ENCODE data around the gene JARID2.
A peak's percentile ranks its signal among the peaks of the same experiment; 100 is the strongest.

Gene JARID2

DNA sequence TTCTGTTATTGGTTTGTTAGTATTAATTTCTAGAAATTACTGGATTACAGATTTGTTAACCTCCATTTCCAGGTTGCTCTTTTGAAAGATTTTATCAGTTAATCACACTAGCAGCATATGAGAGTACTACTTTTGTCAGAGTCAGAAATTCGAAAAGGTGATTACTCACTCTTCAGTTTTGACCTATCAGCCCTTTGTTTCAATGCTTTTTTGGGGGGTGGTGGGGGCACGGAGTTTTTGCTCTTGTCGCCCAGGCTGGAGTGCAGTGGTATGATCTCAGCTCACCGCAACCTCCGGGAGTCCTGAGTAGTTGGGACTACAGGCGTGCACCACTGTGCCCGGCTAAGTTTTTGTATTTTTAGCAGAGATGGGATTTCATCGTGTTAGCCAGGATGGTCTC is 149.2 kb downstream of the JARID2 start:
- TF ChIP-seq TAF1 (IDR thresholded peaks at IDR 0.05; ENCODE audit: borderline replicate concordance, insufficient read depth, low read length) (no peak), POLR2AphosphoS5 (IDR thresholded peaks at IDR 0.05; ENCODE audit: low read depth, low read length) (no peak), SIN3A (IDR thresholded peaks at IDR 0.05; ENCODE audit: borderline replicate concordance, insufficient read depth, low read length) (no peak), FOXP2 (optimal IDR thresholded peaks at IDR 0.05; ENCODE audit: borderline replicate concordance, extremely low read depth, extremely low read length, insufficient read depth) (no peak)
- TF ChIP-seq, protein P1, sequence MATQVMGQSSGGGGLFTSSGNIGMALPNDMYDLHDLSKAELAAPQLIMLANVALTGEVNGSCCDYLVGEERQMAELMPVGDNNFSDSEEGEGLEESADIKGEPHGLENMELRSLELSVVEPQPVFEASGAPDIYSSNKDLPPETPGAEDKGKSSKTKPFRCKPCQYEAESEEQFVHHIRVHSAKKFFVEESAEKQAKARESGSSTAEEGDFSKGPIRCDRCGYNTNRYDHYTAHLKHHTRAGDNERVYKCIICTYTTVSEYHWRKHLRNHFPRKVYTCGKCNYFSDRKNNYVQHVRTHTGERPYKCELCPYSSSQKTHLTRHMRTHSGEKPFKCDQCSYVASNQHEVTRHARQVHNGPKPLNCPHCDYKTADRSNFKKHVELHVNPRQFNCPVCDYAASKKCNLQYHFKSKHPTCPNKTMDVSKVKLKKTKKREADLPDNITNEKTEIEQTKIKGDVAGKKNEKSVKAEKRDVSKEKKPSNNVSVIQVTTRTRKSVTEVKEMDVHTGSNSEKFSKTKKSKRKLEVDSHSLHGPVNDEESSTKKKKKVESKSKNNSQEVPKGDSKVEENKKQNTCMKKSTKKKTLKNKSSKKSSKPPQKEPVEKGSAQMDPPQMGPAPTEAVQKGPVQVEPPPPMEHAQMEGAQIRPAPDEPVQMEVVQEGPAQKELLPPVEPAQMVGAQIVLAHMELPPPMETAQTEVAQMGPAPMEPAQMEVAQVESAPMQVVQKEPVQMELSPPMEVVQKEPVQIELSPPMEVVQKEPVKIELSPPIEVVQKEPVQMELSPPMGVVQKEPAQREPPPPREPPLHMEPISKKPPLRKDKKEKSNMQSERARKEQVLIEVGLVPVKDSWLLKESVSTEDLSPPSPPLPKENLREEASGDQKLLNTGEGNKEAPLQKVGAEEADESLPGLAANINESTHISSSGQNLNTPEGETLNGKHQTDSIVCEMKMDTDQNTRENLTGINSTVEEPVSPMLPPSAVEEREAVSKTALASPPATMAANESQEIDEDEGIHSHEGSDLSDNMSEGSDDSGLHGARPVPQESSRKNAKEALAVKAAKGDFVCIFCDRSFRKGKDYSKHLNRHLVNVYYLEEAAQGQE (IDR thresholded peaks at IDR 0.05; ENCODE audit: insufficient read depth in 1 of 2, low read depth in 2 of 2, low read length in 2 of 2) = no peak

DNA sequence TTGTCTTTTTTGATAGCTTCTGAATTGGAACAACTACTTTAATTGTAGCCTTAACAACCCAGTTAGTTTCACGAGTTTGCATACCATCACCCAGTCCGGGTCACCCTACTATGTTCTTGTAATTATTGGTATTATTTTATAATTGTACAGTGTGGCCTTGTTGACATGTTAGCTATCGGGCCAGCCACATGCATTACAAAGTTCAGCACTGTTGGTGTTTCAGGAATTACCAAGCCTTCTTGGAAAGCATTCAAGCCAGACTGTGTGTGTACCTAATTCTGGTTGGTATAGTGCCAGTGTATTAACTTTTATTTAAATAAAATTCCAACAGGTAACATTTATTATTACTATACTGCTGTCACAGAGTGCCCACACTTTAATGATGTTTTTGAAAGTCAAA is 150.9 kb downstream of the JARID2 start:
- TF ChIP-seq TAF1 (IDR thresholded peaks at IDR 0.05; ENCODE audit: borderline replicate concordance, insufficient read depth, low read length) (no peak), FOXP2 (optimal IDR thresholded peaks at IDR 0.05; ENCODE audit: borderline replicate concordance, extremely low read depth, extremely low read length, insufficient read depth) (no peak), SIN3A (IDR thresholded peaks at IDR 0.05; ENCODE audit: borderline replicate concordance, insufficient read depth, low read length) (no peak), POLR2AphosphoS5 (IDR thresholded peaks at IDR 0.05; ENCODE audit: low read depth, low read length) (no peak)
- TF ChIP-seq, protein P1 (IDR thresholded peaks at IDR 0.05; ENCODE audit: insufficient read depth in 1 of 2, low read depth in 2 of 2, low read length in 2 of 2) = no peak

DNA sequence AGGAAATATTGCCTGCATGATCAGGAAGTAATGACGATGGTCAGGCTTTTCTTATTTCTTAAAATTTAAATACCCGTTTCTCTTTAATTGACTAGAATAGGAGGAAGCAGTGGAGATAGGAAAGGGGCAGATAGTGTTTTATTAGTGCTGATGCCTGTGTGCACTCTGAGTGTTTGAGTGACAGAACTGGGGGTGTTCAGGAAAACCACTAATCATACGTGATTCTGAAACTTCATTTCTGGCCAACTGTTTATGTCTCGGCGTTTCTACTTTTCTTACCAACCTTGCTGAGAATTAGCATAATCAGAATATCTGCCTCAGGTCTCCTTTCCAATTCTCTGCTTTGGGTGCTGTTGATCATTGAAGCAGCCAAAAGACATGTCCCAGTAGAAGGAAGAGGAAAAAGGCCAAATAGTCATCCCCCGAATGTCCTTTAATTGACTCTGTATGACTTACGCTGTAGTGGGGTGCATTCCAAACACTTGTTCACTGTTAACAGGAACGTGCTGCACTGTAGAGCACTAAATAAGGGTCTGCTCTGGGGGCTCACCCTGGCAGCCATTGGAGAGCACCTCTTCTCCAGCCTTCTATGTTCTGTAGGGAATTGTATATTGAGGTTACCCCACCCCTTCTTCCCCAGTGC is 152.9 kb downstream of the JARID2 start:
- TF ChIP-seq TAF1 (IDR thresholded peaks at IDR 0.05; ENCODE audit: borderline replicate concordance, insufficient read depth, low read length) (no peak), POLR2AphosphoS5 (IDR thresholded peaks at IDR 0.05; ENCODE audit: low read depth, low read length) (no peak)

DNA sequence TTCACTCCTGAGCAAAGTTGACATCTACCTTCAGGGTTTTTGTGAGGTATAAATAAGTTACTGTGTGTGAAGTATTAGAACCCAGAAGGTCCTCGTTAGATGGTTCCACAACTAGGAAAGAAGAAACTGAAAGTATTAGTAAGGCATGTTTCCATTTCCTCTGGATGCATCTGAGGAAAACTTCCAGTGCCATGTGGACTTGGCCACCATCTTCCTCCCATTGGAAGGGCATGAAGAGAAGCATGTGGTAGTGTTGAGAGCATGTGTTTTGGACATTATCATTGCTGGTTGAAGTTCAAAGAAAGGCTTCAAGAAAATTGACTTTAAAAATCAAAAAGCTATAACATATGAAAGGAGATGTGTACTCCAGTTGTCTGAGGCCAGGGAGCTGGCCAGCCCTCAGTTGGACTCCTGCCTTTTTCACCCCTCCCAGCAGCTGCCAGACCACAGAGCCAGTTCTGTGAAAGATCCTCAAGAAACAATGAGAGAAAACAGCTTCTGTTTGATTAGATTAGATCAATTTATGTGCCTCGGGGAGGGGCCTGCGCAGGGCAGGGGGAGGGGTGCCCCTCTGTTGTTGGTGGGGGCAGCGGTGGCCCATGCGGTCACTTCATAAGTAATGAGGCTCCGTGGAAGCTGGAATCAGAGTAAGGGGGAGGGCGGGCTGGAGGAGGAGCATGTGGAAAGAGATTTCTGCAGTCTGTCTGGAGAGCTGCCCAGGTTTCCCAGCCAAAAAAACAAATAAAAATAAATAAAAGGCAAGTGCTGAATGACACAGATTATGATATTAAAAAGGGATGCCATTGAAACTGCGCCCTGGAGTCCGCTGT is 154.0 kb downstream of the JARID2 start:
- TF ChIP-seq POLR2AphosphoS5 (IDR thresholded peaks at IDR 0.05; ENCODE audit: low read depth, low read length) = no peak; the same call in 1 of the 2 replicates
- TF ChIP-seq TAF1 (IDR thresholded peaks at IDR 0.05; ENCODE audit: borderline replicate concordance, insufficient read depth, low read length) = no peak
- TF ChIP-seq, protein P1 (IDR thresholded peaks at IDR 0.05; ENCODE audit: insufficient read depth in 1 of 2, low read depth in 2 of 2, low read length in 2 of 2) = peak in 1 of 2 experiments; percentile 83; a peak in 3 of 4 replicates
- TF ChIP-seq FOXP2 (optimal IDR thresholded peaks at IDR 0.05; ENCODE audit: borderline replicate concordance, extremely low read depth, extremely low read length, insufficient read depth) = no peak
- TF ChIP-seq SIN3A (IDR thresholded peaks at IDR 0.05; ENCODE audit: borderline replicate concordance, insufficient read depth, low read length) = 0 out of 2 replicates have a peak, but pooled peaks have one; percentile 10

DNA sequence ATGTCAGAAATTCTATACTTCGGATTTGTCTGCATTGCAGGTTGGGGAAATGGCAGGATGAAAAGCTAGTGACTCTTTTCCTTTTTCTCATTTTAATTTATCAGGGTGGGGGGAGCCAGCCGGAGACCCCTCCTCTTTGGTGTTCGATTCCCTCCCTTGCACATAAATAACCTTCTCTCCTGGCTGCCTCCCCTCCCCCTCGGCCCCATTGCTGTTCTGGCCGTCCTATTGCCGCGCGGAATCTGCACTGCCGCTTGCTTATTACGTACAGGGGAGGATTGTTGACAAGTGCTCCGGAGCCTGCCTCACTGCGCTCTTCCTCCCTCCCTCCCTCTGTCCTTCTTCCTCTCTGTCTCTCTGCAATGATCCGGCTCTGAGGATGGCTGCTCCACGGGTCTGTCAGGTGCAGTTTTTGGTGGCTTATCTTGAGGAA is 154.7 kb downstream of the JARID2 start:
- no peak for TF ChIP-seq POLR2AphosphoS5 (IDR thresholded peaks at IDR 0.05; ENCODE audit: low read depth, low read length)
- TF ChIP-seq SIN3A (IDR thresholded peaks at IDR 0.05; ENCODE audit: borderline replicate concordance, insufficient read depth, low read length) = 0 out of 2 replicates have a peak, but pooled peaks have one; percentile 29
- TF ChIP-seq, protein P1 (IDR thresholded peaks at IDR 0.05; ENCODE audit: insufficient read depth in 1 of 2, low read depth in 2 of 2, low read length in 2 of 2) = no peak
- peak; percentile 99 for TF ChIP-seq FOXP2 (optimal IDR thresholded peaks at IDR 0.05; ENCODE audit: borderline replicate concordance, extremely low read depth, extremely low read length, insufficient read depth)
- TF ChIP-seq TAF1 (IDR thresholded peaks at IDR 0.05; ENCODE audit: borderline replicate concordance, insufficient read depth, low read length) = no peak
